ENCODE measurements around the gene NOL4L.

Gene NOL4L

GRCh38 chr20:32560989-32561830 lies 23.9 kb downstream of the NOL4L start:
- TF ChIP-seq ZFX (IDR thresholded peaks at IDR 0.05): no peak
- TF ChIP-seq, protein P1, sequence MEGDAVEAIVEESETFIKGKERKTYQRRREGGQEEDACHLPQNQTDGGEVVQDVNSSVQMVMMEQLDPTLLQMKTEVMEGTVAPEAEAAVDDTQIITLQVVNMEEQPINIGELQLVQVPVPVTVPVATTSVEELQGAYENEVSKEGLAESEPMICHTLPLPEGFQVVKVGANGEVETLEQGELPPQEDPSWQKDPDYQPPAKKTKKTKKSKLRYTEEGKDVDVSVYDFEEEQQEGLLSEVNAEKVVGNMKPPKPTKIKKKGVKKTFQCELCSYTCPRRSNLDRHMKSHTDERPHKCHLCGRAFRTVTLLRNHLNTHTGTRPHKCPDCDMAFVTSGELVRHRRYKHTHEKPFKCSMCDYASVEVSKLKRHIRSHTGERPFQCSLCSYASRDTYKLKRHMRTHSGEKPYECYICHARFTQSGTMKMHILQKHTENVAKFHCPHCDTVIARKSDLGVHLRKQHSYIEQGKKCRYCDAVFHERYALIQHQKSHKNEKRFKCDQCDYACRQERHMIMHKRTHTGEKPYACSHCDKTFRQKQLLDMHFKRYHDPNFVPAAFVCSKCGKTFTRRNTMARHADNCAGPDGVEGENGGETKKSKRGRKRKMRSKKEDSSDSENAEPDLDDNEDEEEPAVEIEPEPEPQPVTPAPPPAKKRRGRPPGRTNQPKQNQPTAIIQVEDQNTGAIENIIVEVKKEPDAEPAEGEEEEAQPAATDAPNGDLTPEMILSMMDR (conservative IDR thresholded peaks at IDR 0.05): no peak
- no peak overlapping the region for H3K27ac ChIP-seq

DNA sequence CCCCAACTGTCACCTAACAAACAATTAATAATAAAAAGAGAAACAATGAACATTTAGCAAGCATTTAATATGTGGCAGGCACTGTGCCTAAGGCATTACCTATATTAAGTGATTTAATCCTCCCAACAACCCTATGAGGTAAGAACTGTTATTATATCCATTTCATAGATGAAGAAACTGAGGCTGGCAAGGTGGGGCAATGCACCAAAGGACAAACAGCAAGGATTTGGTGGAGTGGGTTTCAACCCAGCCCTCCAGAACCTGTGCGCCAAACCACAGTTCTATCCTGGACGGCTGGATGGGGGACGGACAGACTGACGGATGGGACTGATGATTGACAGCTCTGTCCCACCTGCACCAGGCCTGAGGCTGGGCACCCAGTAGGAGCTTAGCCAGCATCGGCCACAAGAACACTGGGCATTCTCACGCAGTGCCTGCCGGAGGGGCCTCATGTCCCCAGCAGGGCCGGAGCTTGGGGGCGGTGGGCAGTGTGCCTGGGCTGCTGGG lies 24.6 kb downstream of the NOL4L start:
- TF ChIP-seq, protein P1 (conservative IDR thresholded peaks at IDR 0.05): no peak
- no peak for TF ChIP-seq ZFX (IDR thresholded peaks at IDR 0.05)
- no peak overlapping the region for H3K27ac ChIP-seq

DNA sequence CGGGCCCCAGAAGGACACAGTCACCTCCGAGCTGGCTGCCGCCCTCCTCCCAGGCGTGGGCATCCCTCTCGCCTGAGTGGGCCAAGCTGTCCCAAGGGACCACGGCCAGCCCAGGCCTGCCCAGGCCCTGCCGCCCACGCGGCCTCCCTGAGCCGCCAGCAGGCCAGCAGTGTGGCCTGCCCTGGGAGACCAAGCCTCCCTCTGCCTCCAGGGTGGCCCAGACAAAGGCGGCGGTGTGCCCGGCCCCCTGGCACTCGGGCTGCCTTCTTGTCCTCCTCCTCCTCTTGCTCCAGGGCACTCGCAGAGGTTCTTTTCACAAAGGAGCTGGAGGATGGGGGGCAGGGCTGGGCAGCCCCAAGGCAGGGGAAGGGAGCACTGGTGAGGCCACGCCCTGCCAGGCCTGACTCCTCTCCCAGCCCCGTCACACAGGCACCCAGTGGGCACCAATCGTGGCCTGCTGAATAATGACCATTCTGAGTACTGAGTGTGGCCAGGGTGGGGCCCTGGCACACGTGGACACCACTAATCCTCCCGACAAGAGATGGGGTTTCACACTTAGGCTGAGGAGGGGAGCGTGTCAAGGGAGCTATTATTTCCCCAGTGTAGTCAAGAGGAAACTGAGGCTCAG lies 25.3 kb downstream of the NOL4L start:
- TF ChIP-seq, protein P1 (conservative IDR thresholded peaks at IDR 0.05): no peak
- no peak for TF ChIP-seq ZFX (IDR thresholded peaks at IDR 0.05)
- no peak overlapping the region for H3K27ac ChIP-seq

- TF ChIP-seq, protein P1 (conservative IDR thresholded peaks at IDR 0.05): no peak
- TF ChIP-seq ZFX (IDR thresholded peaks at IDR 0.05): no peak; the same call in 1 of the 2 replicates
These were observed 25.9 kb downstream of the NOL4L start for GRCh38 chr20:32559205-32559752.

DNA sequence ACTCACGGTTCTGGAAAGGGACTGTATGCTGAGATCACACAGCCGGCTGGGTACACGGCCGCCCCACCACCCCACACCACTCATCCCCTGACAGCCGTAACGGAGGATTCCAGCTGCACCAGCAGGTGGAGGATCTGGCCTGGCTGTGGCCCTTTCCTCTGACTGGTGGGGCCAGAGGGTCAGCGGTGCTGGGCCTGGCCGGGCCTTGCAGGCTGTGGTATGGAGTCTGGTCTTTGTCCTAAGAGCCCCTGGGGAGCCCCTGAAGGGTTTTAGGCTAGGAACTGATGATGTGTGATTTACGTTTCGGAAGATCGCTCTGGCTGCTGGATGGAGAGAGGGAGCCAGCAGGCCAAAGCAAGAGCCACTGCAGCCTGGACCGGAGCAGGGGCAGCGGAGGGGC lies 26.6 kb downstream of the NOL4L start:
- no peak for TF ChIP-seq ZFX (IDR thresholded peaks at IDR 0.05)
- TF ChIP-seq, protein P1 (conservative IDR thresholded peaks at IDR 0.05): no peak
- no peak overlapping the region for H3K27ac ChIP-seq

More at GRCh38 chr20:32559205-32559752, 25.9 kb downstream of the NOL4L start:
- H3K27ac ChIP-seq: no peak overlapping the region

DNA sequence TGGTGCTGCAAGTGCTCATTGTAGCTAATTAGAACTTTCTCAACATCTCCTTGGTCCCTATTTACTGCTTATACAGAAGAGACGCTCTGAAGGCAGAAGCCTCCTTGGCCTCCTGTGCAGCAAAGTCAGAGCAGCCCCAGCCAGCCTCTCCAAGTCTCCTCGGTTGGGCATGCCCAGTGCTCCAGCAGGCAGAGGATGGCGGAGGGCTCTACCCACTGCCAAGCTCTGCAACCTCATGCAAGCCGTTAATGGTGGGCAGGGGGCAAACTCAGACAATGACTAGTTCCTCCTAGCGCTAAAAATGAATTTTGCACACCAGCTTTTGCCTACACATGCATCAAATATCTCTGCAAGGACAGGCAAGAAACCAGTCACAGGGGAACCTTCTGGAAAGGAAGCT lies 27.8 kb downstream of the NOL4L start:
- no peak for TF ChIP-seq ZFX (IDR thresholded peaks at IDR 0.05)
- TF ChIP-seq, protein P1 (conservative IDR thresholded peaks at IDR 0.05): no peak
- no peak overlapping the region for H3K27ac ChIP-seq

All from C4-2B (cell line).